ENCODE data around the gene SMARCA2.

- TF ChIP-seq CTCF (IDR thresholded peaks at IDR 0.05; ENCODE audit: low read length) (no peak), EZH2 (IDR thresholded peaks at IDR 0.05; ENCODE audit: borderline replicate concordance, low read length) (no peak)
These were observed 35.3 kb upstream of the SMARCA2 start for GRCh38 chr9:1979741-1980367.
